ENCODE data around the gene SLC25A36.
"Not testable (repeated sequence)": the region's sequence is repeated elsewhere in the genome, so short reads cannot be mapped to it uniquely, and the experiment has no call there.

SLC25A36 gene

DNA sequence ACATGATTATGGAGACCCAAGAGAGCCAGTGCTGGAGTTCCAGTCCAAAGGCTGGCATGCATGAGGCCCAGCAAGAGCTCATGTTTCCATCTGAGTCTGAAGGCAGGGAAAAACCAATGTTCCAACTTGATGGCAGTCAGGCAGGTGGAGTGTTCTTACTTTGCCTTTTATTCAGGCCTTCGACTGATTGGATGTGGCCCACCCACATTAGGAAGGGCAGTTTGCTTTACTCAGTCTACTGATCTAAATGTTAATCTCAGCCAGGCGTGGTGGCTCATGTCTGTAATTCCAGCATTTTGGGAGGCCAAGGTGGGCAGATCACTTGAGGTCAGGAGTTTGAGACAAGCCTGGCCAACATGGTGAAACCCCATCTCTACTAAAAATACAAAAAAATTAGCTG lies 53.2 kb downstream of the SLC25A36 start:
- DNase-seq (ENCODE audit: low spot score): not testable (repeated sequence)

DNA sequence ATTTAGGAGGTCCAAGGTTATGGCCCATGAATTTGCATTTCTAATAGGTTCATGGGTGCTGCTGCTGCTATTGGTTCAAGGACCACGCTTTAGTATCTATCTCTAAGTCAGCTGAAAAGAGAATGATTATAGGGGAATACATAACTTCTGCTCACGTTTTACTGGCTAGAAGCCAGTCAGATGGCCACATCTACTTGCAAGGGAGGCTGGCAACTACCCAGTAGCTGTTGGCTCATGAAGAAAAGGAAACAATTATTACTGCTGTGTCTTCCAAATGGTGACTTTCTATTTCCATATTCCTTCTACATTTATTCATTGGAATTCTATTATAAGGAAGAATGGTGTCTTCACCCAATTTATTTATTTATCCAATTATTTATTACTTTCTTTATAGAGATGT lies 54.2 kb downstream of the SLC25A36 start:
- no peak for DNase-seq (ENCODE audit: low spot score)

- DNase-seq (ENCODE audit: low spot score): peak; percentile 86
Measured at GRCh38 chr3:141000027-141000663, 58.5 kb downstream of the SLC25A36 start.

- DNase-seq (ENCODE audit: low spot score): no peak
Measured at GRCh38 chr3:141000686-141001085, 59.0 kb downstream of the SLC25A36 start.

GRCh38 chr3:141006344-141006743 lies 64.7 kb downstream of the SLC25A36 start:
- no peak for DNase-seq (ENCODE audit: low spot score)

DNA sequence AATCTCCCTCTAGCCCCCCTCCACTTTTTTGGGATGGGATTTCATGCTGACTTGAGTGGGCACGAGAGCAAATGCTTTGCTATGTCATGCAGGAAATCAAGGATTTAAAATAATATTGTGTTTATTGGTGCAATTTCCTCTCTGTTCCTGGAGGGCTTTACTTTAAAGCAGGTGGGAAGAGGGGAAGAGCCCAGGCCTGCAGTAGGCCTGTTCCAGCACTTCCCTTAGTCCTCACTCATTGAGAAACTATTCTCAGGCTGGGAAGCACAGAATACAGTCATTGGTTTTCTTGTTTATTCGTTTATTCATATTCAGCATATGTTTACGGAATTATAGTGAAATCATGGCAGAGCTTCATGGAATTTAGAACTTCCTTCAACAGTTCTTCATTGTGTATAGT lies 67.9 kb downstream of the SLC25A36 start:
- DNase-seq (ENCODE audit: low spot score): no peak

GRCh38 chr3:141011232-141011996 lies 69.8 kb downstream of the SLC25A36 start:
- DNase-seq (ENCODE audit: low spot score): peak; percentile 88

GRCh38 chr3:141011997-141012262 lies 70.3 kb downstream of the SLC25A36 start:
- DNase-seq (ENCODE audit: low spot score): no peak

GRCh38 chr3:141012571-141012970 lies 70.9 kb downstream of the SLC25A36 start:
- DNase-seq (ENCODE audit: low spot score): no peak

GRCh38 chr3:141015481-141015880 lies 73.8 kb downstream of the SLC25A36 start:
- no peak for DNase-seq (ENCODE audit: low spot score)

GRCh38 chr3:141017366-141018322 lies 76.0 kb downstream of the SLC25A36 start:
- DNase-seq (ENCODE audit: low spot score): not testable (repeated sequence)

- DNase-seq (ENCODE audit: low spot score): no peak
Measured at GRCh38 chr3:141019244-141019643, 77.6 kb downstream of the SLC25A36 start.

GRCh38 chr3:141020143-141020830 lies 78.7 kb downstream of the SLC25A36 start:
- DNase-seq (ENCODE audit: low spot score): no peak

DNA sequence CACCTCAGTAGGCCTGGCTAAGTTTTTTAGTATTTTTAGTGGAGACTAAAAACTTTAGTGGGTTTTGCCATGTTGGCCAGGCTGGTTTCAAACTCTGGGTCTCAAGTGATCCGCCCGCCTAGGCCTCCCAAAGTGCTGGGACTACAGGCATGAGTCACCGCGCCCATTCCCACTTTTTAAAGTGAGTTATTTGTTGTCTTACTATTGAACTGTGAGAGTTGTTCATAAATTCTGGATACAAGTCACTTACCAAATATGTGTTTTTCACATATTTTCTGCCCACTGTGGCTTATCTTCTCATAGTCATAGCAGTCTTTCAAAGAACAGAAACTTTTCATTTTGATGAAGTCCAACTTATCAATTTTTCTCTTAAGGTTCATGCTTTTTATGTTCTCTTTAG lies 79.6 kb downstream of the SLC25A36 start:
- no peak for DNase-seq (ENCODE audit: low spot score)

All from Ammon's horn (tissue), 1 donor.